ENCODE results near the gene HS1BP3. TPM values are rescaled to one million over a fixed set of nuclear protein-coding genes. Genes with fewer than 3 reads are reported as not detected.
A peak's percentile ranks its signal among the peaks of the same experiment; 100 is the strongest.

HS1BP3 gene
- total and polyA plus RNA-seq, 2 experiments from 2014 or later: 13.5 to 20.3 TPM

DNA sequence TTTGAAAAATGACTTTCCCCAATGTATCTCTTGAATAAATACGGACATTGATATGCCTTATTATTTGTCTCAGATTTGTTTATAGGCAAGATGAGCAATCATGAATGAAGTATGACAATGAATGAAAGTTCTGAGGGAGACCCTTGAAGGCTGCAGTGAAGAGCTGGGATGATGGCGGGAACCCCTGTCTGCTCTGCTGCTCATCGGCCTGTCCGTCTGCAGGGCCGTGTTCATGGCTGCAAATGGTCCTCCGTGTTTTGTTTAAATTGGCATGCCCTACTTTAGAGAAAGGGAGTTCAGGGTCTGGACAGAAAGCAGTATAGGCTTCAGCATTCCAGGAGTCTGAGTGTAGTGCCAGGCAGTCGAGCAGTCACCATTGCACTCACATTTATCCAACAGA, 1.2 kb upstream of the HS1BP3 start:
- no peak for DNase-seq (ENCODE audit: low read depth in 1 of 2, low spot score in 1 of 2)
- no peaks in the 10 kb centered on the region for H3K36me3 ChIP-seq

DNA sequence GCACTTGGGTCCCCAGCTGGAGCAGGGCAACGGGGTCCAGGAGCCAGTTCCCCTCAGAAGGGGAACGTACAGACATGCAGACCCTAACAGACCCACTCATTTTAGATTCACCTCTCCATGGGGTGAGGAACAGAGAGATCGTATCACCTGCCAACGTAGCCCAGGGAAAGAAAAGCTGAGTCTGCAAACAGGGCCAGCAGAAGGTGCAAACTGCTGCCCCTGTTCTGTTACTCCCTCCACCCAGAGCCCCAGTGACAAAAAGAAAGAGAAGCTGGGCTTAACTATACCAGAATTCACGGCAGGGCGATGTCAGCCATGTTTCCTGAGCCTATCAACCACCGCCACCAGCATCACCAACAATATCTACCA, 817 bp upstream of the HS1BP3 start:
- Histone ChIP-seq H3K27me3 (no peaks in the 10 kb centered on the region), H3K4me3 (no peak overlapping the region), H3K36me3 (no peaks in the 10 kb centered on the region), H3K4me1 (ENCODE audit: low read depth) (no peaks in the 10 kb centered on the region), H3K9me3 (ENCODE audit: low read depth) (no peaks in the 10 kb centered on the region), H3K27ac (peak overlapping the region; percentile 76)
- no peak for DNase-seq (ENCODE audit: low read depth in 1 of 2, low spot score in 1 of 2)
- TF ChIP-seq, protein P1, sequence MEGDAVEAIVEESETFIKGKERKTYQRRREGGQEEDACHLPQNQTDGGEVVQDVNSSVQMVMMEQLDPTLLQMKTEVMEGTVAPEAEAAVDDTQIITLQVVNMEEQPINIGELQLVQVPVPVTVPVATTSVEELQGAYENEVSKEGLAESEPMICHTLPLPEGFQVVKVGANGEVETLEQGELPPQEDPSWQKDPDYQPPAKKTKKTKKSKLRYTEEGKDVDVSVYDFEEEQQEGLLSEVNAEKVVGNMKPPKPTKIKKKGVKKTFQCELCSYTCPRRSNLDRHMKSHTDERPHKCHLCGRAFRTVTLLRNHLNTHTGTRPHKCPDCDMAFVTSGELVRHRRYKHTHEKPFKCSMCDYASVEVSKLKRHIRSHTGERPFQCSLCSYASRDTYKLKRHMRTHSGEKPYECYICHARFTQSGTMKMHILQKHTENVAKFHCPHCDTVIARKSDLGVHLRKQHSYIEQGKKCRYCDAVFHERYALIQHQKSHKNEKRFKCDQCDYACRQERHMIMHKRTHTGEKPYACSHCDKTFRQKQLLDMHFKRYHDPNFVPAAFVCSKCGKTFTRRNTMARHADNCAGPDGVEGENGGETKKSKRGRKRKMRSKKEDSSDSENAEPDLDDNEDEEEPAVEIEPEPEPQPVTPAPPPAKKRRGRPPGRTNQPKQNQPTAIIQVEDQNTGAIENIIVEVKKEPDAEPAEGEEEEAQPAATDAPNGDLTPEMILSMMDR (IDR thresholded peaks at IDR 0.05; ENCODE audit: low read depth, low read length): no peak

More for the DNA sequence above, 1.2 kb upstream of the HS1BP3 start:
- TF ChIP-seq, protein P1 (IDR thresholded peaks at IDR 0.05; ENCODE audit: low read depth, low read length): no peak
- no peaks in the 10 kb centered on the region for H3K4me1 ChIP-seq (ENCODE audit: low read depth)
- no peaks in the 10 kb centered on the region for H3K9me3 ChIP-seq (ENCODE audit: low read depth)
- H3K27me3 ChIP-seq: peaks cover under 1% of the 10 kb centered on the region
- no peak overlapping the region for H3K27ac ChIP-seq
- no peak overlapping the region for H3K4me3 ChIP-seq

DNA sequence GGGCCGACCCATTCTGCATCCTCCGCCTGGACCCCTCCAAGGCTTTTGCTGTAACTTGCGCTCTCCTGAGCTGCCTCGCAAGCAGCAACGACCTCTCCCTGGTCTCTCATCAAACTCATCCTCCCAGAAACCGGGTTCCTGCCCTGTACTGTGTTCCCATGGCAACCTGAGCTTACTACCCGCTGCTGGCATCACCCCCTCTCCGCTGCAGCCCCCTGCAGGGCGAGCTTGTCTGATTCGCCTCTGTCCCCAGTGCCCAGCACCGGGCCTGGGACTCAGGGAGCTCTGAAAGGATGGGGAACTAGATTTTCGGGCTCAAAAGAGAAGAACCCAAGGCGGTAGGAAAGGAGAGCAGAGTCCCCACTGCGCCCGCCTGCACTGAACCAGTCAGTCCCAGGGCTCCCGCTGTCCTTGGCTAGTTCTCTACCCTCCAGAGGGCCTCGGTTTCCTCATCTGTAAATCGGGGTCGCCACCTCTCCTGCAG, 463 bp downstream of the HS1BP3 start:
- Histone ChIP-seq H3K9me3 (ENCODE audit: low read depth) (no peaks in the 10 kb centered on the region), H3K27me3 (no peaks in the 10 kb centered on the region), H3K36me3 (no peaks in the 10 kb centered on the region), H3K4me3 (peak overlapping the region; percentile 43), H3K4me1 (ENCODE audit: low read depth) (no peaks in the 10 kb centered on the region), H3K27ac (no peak overlapping the region)
- TF ChIP-seq, protein P1 (IDR thresholded peaks at IDR 0.05; ENCODE audit: low read depth, low read length): no peak
- peak in 1 of 2 donors; percentile 41 for DNase-seq (ENCODE audit: low read depth in 1 of 2, low spot score in 1 of 2)

DNA sequence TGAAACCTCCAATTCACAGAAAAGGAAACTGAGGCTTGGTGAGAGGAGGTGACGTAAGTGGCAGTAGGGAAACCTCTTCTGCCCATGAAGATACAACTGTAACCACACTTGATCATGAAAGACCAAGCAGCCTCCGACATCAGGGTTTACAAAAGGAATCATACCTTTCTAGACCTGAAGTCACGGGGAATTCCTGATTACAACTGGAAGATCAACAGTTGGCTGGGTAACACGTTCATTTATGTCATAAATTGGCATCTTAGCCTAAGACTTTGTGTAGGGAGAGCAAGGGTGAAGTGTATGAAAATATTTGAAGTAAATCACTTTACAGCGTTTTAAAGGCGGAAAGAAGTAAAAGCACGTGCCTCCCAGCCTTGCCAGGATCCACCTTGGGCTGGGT, 922 bp downstream of the HS1BP3 start:
- no peaks in the 10 kb centered on the region for H3K27me3 ChIP-seq
- no peaks in the 10 kb centered on the region for H3K4me1 ChIP-seq (ENCODE audit: low read depth)
- TF ChIP-seq, protein P1 (IDR thresholded peaks at IDR 0.05; ENCODE audit: low read depth, low read length): no peak
- DNase-seq (ENCODE audit: low read depth in 1 of 2, low spot score in 1 of 2): no peak
- no peak overlapping the region for H3K4me3 ChIP-seq
- no peaks in the 10 kb centered on the region for H3K9me3 ChIP-seq (ENCODE audit: low read depth)
- no peak overlapping the region for H3K27ac ChIP-seq
- no peaks in the 10 kb centered on the region for H3K36me3 ChIP-seq

DNA sequence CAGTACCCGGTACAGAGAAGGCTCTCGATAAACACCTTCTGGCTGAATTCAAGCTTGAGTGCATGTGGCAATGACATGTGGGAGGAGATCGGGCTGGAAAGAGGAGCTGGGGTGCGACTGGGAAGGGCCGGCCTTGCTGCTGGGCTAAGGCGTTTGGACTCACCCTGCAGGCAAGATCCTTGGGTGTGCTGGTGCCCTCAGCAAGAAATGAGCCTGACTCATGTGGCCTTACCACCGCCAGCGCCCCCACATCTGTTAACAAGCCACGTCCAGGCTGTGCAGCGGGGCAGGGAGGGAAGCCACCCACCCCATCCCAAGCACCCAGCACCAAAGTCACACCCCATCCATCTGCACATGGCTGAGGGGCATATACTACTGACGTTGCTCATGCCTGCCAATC, 1.3 kb downstream of the HS1BP3 start:
- DNase-seq (ENCODE audit: low read depth in 1 of 2, low spot score in 1 of 2): no peak
- Histone ChIP-seq H3K27ac (no peak overlapping the region), H3K4me3 (no peak overlapping the region), H3K27me3 (no peaks in the 10 kb centered on the region), H3K9me3 (ENCODE audit: low read depth) (no peaks in the 10 kb centered on the region), H3K4me1 (ENCODE audit: low read depth) (no peaks in the 10 kb centered on the region), H3K36me3 (no peaks in the 10 kb centered on the region)
- TF ChIP-seq, protein P1 (IDR thresholded peaks at IDR 0.05; ENCODE audit: low read depth, low read length): no peak

DNA sequence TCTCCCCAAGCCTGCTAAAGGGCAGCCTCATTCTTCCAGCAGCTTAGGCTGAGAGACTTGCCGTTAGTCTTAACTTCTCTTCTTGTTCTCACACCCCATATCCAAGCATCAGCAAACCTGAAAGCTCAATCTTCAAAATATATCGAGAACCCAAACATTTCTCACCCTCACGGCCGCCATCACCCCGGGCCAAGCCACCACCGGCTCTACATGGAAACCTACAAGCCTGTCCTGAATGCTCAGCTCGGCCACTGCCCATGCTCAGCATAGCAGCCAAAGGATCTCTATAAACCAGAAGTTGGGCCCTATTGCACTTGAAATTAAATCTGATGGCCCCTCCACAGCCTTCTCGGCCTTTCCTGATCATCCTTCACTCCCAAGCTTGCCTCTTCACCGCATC, 2.1 kb downstream of the HS1BP3 start:
- H3K36me3 ChIP-seq: no peaks in the 10 kb centered on the region
- H3K9me3 ChIP-seq (ENCODE audit: low read depth): no peaks in the 10 kb centered on the region
- H3K4me3 ChIP-seq: no peak overlapping the region
- H3K27ac ChIP-seq: no peak overlapping the region
- TF ChIP-seq, protein P1 (IDR thresholded peaks at IDR 0.05; ENCODE audit: low read depth, low read length): no peak
- H3K27me3 ChIP-seq: no peaks in the 10 kb centered on the region
- no peak for DNase-seq (ENCODE audit: low read depth in 1 of 2, low spot score in 1 of 2)
- no peaks in the 10 kb centered on the region for H3K4me1 ChIP-seq (ENCODE audit: low read depth)
